Memory B cell (primary cell): ENCODE measurements around the gene TMEM106C.
A peak's percentile ranks its signal among the peaks of the same experiment; 100 is the strongest.

ENCODE experiments used
- ATAC-seq: fragments of 150-1000 bp; cut with Tn5 transposase; 2 replicates; pipeline ENCODE4 v1.10.0; 2021; ENCODE audit warnings: low read depth, mild to moderate bottlenecking, moderate library complexity
- DNase-seq, 2 donors: peaks; one replicate each; pipeline ENCODE4 v3.0.0; 2022; ENCODE audit warnings: low spot score in 2 of 2
- H3K27ac Mint-ChIP-seq: one replicate; pipeline ENCODE4 v1.8.0; 2022; ENCODE audit warnings: mild to moderate bottlenecking, moderate library complexity, mixed read lengths
- H3K27me3 Mint-ChIP-seq: one replicate; pipeline ENCODE4 v1.8.0; 2022; ENCODE audit warnings: mixed read lengths
- H3K36me3 Mint-ChIP-seq: one replicate; pipeline ENCODE4 v1.8.0; 2022; ENCODE audit warnings: mild to moderate bottlenecking, mixed read lengths
- H3K4me1 Mint-ChIP-seq: one replicate; pipeline ENCODE4 v1.8.0; 2022; ENCODE audit warnings: mixed read lengths
- H3K4me3 Mint-ChIP-seq: one replicate; pipeline ENCODE4 v1.8.0; 2022; ENCODE audit warnings: mild to moderate bottlenecking, moderate library complexity, mixed read lengths
- H3K9me3 Mint-ChIP-seq: one replicate; pipeline ENCODE4 v1.8.0; 2022; ENCODE audit warnings: mixed read lengths

The TMEM106C gene

DNA sequence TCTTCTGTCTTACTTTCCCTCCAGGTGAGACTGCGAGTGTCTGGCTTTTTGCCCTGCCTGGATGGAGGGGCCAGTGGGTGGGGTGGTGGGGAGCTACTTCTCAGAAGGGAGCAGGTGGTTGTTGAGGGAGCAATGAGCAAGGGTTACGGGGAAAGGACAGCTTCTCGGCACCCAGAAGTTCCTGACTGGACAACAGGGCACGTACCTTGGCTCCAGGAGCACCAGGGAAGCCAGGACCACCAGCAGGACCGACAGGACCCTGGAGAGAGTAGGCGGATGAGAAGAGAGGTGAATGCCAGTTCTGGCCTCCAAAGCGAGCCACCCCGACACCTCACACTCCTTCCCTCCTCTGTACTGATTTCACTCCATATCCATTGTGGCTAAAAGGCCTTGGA is 25.6 kb downstream of the TMEM106C start:
- H3K27ac Mint-ChIP-seq: no peak overlapping the region
- ATAC-seq: no peak
- no peak for DNase-seq
- no peaks in the 10 kb centered on the region for H3K9me3 Mint-ChIP-seq
- H3K36me3 Mint-ChIP-seq: no peaks in the 10 kb centered on the region
- peaks cover 23% of the 10 kb centered on the region for H3K4me1 Mint-ChIP-seq
- H3K27me3 Mint-ChIP-seq: no peaks in the 10 kb centered on the region
- no peak overlapping the region for H3K4me3 Mint-ChIP-seq

DNA sequence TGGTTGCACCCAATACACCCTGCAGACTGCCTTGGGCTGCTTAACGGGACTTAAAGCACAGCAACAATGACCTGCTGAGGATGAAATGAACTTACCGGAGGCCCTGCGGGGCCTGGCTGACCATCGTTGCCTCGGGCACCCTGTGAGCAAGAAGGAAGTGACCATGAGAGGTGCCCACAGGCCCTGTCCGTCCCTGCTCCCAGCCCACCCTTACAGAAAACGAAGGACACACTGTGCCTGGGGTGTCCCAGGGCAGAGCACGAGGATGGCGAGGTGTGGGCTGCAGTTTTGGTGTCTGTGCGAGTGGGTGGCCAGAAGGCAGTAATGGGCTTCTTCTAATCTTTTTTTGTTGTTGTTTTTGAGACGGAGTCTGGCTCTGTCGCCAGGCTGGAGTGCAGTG is 26.3 kb downstream of the TMEM106C start:
- H3K27ac Mint-ChIP-seq: peak overlapping the region; percentile 31

DNA sequence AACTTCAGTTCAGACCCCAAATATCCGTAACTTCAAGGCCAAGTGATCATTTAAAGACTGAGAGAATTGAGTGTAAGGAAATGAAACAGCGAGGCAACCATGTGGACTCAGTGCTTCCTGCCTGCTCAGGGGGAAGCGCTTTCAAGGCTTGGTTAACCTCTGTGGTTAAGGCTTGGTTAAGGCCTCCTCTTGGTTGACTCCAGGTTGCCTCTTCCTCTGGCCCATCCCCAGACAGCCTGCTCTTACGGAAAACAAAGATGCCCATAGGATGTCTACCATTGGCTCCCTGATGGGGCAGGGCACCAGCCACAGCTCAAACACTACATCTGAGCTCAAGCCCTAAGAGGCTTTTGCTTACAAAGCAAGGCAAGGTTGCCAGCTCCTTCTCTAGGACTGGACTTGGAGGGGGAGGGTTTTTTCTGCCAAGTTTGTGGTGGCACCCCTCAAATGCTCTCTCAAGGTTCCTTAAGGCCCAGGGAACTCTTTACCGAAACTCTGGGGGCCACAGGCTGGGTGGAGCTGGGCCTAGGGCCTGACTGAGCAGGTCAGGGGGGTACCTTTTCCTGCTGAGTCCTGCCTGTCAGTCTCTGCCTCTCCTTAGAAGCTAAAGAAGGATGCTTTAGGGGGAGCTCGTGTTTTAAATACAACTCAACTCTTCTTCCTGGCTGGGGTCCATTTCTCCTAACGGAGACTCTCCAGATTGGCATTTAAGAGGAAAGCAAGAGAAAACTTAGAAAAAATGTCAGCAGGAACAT is 27.1 kb downstream of the TMEM106C start:
- DNase-seq (peak in 1 of 2 donors; percentile 61), ATAC-seq (peak; percentile 98)
- Mint-ChIP-seq H3K36me3 (no peaks in the 10 kb centered on the region), H3K4me3 (no peak overlapping the region), H3K9me3 (no peaks in the 10 kb centered on the region), H3K27ac (peak overlapping the region; percentile 31), H3K4me1 (peaks cover 23% of the 10 kb centered on the region), H3K27me3 (peaks cover 6% of the 10 kb centered on the region)

More for the DNA sequence above, 26.3 kb downstream of the TMEM106C start:
- Mint-ChIP-seq H3K36me3 (no peaks in the 10 kb centered on the region), H3K9me3 (no peaks in the 10 kb centered on the region), H3K4me3 (no peak overlapping the region), H3K4me1 (peaks cover 23% of the 10 kb centered on the region), H3K27me3 (no peaks in the 10 kb centered on the region)
- ATAC-seq (no peak), DNase-seq (no peak)

DNA sequence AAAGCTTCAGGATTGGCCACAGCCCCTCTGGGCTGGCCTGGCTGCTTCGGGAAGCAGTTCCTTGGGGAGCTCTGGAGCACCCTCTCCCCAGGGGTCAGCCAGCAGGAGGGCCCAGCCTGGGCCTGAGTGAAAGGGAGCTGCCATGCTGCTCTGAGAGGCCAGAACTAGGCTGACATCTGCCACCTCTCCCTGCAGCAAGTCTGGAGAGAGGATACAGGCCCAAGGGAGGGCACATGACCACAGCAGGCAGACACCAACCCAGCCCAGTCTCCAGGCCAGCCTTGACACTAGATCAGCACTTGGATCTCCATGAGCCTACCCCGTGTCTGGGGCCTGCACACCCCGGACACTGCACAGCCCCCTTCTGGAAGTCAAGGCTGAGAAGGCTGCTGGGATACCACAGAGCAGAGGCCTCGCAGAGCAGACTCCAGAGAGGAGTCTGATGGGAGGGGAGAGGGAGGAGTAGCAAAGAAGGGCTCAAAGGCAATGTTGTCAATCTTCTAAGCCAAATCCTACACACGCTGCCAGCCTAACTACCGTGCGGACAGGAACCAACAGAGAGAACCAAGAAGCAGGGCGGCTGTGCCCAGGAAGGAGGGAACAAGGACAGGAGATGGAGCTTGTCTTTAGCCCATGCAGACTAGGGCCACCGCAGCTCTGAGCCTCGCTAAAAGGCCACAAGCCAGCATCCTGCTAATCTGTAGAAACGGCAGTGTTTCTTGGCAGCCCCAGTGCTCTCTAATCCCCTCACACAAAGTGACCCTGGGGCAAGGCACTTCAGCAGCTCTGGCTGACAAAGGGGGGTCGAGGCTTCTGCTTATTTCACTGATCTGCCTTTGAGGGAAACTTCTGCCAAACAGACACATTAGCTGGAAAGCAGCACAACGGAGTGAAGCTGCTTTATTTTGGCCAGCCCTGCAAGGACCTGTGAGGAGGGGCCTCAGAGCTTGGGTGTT is 28.0 kb downstream of the TMEM106C start:
- peaks cover 6% of the 10 kb centered on the region for H3K27me3 Mint-ChIP-seq

DNA sequence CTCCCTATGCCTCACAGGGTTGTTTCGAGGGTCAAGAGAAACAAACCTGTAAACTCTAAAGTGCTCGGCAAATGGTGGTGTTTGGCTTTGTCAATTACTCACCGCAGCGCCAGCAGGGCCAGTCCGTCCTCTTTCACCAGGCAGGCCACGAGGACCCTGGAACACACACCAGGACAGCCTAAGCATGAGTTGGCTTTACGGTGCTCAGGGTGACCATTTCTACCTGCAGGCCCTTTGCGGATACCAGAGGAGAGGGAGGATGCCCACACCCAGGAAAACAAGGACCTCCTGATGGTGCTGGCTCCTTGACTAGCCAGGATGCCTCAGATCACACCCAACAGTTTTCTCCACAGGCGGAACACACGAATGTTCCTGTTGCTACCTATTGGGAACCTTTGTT is 29.4 kb downstream of the TMEM106C start:
- Mint-ChIP-seq H3K36me3 (no peaks in the 10 kb centered on the region), H3K9me3 (no peaks in the 10 kb centered on the region), H3K27me3 (peaks cover 6% of the 10 kb centered on the region), H3K4me1 (peaks cover 19% of the 10 kb centered on the region), H3K27ac (no peak overlapping the region), H3K4me3 (no peak overlapping the region)
- ATAC-seq: no peak
- no peak for DNase-seq

More for the DNA sequence above, 28.0 kb downstream of the TMEM106C start:
- peaks cover 21% of the 10 kb centered on the region for H3K4me1 Mint-ChIP-seq
- H3K36me3 Mint-ChIP-seq: no peaks in the 10 kb centered on the region
- H3K27ac Mint-ChIP-seq: no peak overlapping the region
- no peak for ATAC-seq
- DNase-seq: no peak
- H3K9me3 Mint-ChIP-seq: no peaks in the 10 kb centered on the region
- no peak overlapping the region for H3K4me3 Mint-ChIP-seq

DNA sequence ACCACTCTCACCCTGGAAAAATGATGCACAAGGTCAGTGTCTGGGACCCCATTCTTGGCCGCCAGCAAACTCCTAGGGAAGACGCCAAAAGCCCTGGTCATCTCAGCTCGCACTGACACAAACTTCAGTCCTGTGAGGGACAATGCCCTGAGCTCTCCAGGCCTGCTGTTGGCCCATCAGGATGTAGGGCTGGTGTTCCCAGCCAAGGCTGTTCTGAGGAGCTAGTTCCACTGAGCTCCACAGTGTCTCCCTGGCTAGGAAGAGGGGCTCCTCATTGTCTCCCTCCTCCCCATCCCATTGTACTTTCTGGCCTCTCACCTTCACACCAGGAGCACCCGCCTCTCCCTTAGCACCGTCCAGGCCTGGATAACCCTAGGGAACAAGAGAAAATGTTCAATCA is 30.1 kb downstream of the TMEM106C start:
- Mint-ChIP-seq H3K4me3 (no peak overlapping the region), H3K36me3 (no peaks in the 10 kb centered on the region), H3K9me3 (no peaks in the 10 kb centered on the region), H3K4me1 (peaks cover 17% of the 10 kb centered on the region), H3K27me3 (peaks cover 7% of the 10 kb centered on the region), H3K27ac (no peak overlapping the region)
- DNase-seq (no peak), ATAC-seq (no peak)

DNA sequence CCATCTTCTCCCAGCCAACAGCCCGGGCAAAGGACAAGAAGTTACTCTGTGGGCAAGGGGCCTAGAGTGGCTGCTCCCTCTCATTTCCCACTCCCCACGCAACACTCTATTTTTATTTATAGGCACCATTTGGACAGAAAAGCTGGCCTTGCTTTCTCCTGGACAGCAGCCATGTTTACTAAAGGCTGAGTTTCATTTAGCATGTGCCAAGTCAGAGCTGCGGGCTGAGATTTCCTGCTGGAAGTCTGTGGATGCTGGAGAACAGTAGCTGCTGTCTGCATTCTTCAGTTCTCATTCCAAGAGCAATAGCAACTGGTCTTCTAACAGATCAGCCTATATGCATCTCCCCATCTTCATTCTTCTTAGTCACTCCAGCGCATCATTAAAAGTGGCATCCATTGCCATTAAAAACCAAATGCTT is 32.6 kb downstream of the TMEM106C start:
- peaks cover 15% of the 10 kb centered on the region for H3K27me3 Mint-ChIP-seq
- H3K27ac Mint-ChIP-seq: no peak overlapping the region
- H3K4me3 Mint-ChIP-seq: no peak overlapping the region
- H3K36me3 Mint-ChIP-seq: no peaks in the 10 kb centered on the region
- ATAC-seq (no peak), DNase-seq (no peak)
- no peaks in the 10 kb centered on the region for H3K9me3 Mint-ChIP-seq
- H3K4me1 Mint-ChIP-seq: peaks cover 1% of the 10 kb centered on the region

DNA sequence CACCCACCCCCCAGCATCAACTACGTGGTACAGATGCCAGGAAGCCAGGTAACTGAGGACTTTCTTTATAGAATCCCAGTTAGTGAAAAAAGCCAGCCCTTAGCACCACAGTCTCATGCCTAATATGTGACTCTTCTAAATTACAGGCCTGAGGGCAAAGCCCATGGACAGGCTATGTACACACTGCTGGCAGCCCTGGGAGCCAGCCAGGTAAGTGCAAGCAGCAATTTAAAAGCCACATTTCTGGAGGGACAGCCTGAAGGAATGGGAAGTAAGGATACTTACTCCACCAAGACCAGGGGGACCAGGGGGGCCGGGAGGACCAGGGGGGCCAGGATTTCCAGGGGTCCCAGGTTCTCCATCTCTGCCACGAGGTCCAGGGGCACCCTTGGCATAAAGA is 33.9 kb downstream of the TMEM106C start:
- no peak for ATAC-seq

DNA sequence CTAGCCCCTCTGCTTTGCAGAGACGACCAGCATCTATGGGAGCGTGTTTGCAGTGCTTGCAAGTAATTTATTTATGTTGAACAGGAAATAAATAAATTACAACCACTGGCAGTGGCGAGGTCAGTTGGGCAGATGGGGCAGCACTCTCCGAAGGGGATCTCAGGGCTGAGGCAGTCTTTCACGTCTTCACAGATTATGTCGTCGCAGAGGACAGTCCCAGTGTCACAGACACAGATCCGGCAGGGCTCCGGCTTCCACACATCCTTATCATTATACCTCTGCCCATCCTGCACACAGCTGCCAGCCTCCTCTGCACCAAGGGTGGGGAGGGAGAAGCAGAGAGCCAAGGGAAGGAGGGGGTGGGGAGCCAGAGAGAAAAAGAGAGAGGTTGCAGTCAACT is 36.4 kb downstream of the TMEM106C start:
- DNase-seq: no peak
- H3K27me3 Mint-ChIP-seq: peaks cover 25% of the 10 kb centered on the region
- no peak overlapping the region for H3K27ac Mint-ChIP-seq
- ATAC-seq: no peak
- H3K9me3 Mint-ChIP-seq: no peaks in the 10 kb centered on the region
- no peaks in the 10 kb centered on the region for H3K36me3 Mint-ChIP-seq
- H3K4me3 Mint-ChIP-seq: no peak overlapping the region
- H3K4me1 Mint-ChIP-seq: peaks cover 22% of the 10 kb centered on the region

More for the DNA sequence above, 33.9 kb downstream of the TMEM106C start:
- Mint-ChIP-seq H3K27ac (no peak overlapping the region), H3K9me3 (no peaks in the 10 kb centered on the region), H3K36me3 (no peaks in the 10 kb centered on the region), H3K27me3 (peaks cover 20% of the 10 kb centered on the region), H3K4me3 (no peak overlapping the region), H3K4me1 (peaks cover 13% of the 10 kb centered on the region)
- DNase-seq: no peak

DNA sequence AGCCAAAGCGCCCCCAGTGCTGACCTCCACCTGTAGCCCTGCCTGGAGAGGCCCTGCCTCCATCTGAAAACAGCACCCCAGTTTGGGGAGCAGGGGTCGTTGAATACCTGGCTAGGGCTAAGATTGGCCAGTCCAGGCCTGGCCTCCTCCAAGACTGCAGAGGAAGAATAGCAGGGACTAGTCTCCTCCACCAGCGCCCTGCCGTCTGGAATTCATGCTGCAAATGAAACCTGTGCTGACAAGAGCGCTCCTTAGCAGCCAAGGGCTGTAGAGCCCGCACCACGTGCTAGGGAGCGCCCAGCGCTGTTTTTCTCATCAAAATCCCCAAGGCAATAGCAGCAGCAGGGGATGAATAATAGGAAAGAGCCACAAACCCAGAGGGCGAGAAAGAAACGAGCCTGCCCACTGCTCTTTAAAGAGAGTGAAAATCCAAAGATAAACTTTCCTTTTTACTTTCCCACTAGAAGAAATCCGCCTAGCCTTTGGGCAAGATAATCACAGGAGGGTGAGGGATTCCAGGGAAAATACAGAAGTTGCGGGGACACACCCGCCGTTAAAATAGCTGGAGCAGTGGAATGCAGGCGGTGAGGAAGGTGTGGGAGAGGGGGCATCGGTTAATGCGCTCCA is 37.6 kb downstream of the TMEM106C start:
- Mint-ChIP-seq H3K4me1 (peaks cover 24% of the 10 kb centered on the region), H3K9me3 (no peaks in the 10 kb centered on the region), H3K36me3 (no peaks in the 10 kb centered on the region), H3K27ac (no peak overlapping the region), H3K27me3 (peaks cover 22% of the 10 kb centered on the region), H3K4me3 (peak overlapping the region; percentile 79)
- ATAC-seq (no peak), DNase-seq (no peak)

DNA sequence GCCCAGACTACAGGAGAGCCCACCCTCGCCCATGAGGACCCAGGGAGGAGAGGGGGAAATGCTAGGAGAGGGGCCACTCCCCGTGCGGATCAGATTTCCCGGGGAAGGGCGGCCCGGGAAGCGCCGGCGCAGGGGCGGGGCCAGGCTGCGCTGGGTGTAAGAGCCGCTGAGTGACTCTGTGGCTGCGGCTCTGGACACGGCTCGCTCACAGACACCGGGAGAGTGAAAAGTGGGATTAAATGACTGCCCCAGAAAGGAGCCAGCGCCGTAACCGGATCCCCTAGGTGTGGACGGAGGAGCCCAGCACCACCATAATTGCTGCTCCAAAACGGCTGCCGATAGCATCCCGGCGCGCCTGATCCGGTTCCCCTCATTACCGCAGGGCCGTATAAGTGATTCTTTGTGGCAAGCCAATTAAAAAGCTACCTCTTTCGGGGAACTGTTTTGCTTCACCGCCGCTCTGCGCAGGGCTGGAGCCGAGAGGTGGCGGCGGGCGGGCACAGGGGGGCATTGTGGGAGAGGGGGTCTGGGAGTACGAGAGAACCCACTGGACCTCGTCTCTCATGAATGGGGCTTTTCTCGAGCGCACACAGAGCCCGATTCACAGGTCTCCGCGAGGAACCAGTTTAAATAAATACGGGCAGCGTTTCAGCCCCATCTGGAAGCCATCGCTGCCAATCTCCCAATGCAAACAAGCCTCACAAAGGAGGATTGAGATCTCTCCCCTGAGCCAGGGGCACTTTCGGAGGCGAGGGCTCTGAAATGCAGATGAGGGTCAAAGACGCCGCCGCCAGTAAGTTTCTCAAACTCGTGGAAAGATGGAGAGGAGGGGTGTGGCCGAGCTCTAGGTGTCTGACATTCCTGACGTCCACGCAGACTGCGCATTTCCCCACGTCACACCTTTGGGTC is 38.4 kb downstream of the TMEM106C start:
- ATAC-seq (peak; percentile 45), DNase-seq (peak in 1 of 2 donors; percentile 23)
- peaks cover 25% of the 10 kb centered on the region for H3K27me3 Mint-ChIP-seq
- H3K36me3 Mint-ChIP-seq: no peaks in the 10 kb centered on the region
- H3K4me3 Mint-ChIP-seq: peak overlapping the region; percentile 79
- H3K9me3 Mint-ChIP-seq: no peaks in the 10 kb centered on the region
- H3K4me1 Mint-ChIP-seq: peaks cover 24% of the 10 kb centered on the region
- no peak overlapping the region for H3K27ac Mint-ChIP-seq

DNA sequence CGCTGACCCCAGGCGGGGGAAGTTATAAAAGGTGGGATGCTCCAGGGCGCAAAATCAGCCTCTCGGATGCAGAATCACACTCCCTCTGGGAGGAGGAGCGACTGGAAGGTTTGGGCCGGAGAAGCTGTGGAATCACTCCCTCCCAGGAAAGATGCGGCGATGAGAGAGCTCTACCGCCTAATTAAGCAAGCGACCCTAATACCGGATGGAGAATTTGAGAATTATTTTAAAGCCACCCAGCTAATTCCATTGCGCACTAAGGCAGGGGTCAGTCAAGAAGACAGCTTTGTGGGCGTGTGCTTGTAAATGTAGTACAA is 39.0 kb downstream of the TMEM106C start:
- DNase-seq: no peak
- peaks cover 24% of the 10 kb centered on the region for H3K4me1 Mint-ChIP-seq
- ATAC-seq: no peak
- H3K36me3 Mint-ChIP-seq: no peaks in the 10 kb centered on the region
- H3K27me3 Mint-ChIP-seq: peaks cover 30% of the 10 kb centered on the region
- H3K4me3 Mint-ChIP-seq: peak overlapping the region; percentile 79
- no peak overlapping the region for H3K27ac Mint-ChIP-seq
- no peaks in the 10 kb centered on the region for H3K9me3 Mint-ChIP-seq

DNA sequence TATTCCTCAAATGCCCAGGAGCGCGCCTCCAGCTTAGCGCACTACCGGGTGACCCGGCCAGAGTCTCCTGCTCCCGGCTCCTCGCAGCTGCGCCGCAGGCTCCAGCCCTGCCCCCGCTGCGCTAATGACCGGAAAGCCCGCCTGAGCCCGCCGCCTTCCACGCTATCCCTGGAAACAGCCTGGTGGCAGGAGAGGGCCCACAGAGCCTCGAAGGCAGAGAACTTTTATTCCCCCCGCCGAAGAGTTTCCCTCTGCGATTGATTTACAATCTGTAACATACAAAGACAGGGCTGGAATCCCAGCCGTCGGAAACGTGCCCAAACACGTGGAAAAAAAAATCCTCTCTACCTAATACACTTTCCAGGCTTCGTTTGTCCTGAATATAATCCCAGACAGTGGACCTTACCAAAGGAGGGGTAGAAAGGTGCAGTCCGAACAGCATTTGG is 39.4 kb downstream of the TMEM106C start:
- Mint-ChIP-seq H3K4me3 (peak overlapping the region; percentile 65), H3K27ac (no peak overlapping the region), H3K27me3 (peaks cover 30% of the 10 kb centered on the region), H3K36me3 (no peaks in the 10 kb centered on the region), H3K9me3 (no peaks in the 10 kb centered on the region), H3K4me1 (peaks cover 24% of the 10 kb centered on the region)
- DNase-seq: no peak
- no peak for ATAC-seq
